Pulmonary artery endothelial cell (primary cell): Measurements from ENCODE around the gene TMEM52. TPM values are rescaled to one million over a fixed set of nuclear protein-coding genes. Genes with fewer than 3 reads are reported as not detected.

Experiments used
- DNase-seq: peaks from one replicate; pipeline ENCODE4 v3.0.0-alpha.2; 2011; ENCODE audit warnings: low read depth, low spot score
- total RNA-seq: library from RNA; depleted of rRNA; stranded (reverse); fragments of >200 nt; gene quantifications from 2 replicates; pipeline ENCODE4 v1.2.3, GENCODE V29; 2014

Gene TMEM52
- total RNA-seq, 1 donor from 2014 or later = 0.26 TPM

DNA sequence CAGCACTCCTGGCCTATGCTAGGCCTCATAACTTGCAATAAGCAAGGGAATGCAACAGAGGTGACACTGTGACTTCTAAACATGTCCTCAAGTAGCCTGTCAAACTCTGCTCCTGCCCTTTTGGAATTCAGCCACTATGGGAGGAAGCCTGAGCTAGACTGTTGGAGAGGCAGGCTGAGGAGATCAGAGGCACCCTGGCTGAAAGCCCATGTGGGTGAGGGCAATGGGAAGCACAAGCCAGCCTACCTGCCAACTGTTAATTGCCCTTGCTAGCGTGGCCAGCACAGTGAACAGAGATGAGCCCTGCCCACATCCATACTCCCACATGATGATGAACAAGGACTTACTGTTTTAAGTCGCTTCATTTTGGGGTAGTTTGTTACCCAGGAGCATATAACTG is 45.9 kb downstream of the TMEM52 start:
- DNase-seq = no peak

DNA sequence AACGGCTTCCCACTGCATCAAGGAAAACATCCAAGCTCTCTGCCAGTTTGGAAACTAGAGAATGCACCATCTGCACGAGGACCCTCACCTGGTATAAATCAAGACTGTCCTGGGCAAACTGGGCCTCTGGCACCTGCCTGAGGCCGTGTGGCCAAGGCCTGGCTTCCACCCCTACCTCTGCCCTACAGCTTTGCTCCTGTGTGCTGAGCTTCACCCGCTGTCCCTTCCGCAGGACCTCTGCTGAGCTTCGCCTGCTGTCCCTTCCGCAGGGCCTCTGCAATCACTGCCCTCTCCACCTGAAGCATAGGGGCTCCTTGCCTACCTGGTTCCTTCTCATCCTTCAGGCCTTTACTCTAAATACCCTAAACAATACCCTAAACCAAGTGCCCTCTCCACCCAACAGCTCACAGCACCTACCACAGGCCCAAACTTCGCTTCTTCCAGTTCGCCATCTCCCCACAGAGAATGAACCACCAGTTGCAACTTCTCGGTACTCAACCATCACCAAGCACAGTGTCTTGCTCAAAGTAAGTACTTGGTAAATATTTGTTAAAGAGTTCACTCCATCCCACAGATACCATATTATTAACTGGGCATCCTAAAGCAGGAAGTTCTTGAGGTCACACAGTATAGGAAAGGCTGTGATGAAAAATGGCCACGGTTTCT is 46.6 kb downstream of the TMEM52 start:
- no peak for DNase-seq

DNA sequence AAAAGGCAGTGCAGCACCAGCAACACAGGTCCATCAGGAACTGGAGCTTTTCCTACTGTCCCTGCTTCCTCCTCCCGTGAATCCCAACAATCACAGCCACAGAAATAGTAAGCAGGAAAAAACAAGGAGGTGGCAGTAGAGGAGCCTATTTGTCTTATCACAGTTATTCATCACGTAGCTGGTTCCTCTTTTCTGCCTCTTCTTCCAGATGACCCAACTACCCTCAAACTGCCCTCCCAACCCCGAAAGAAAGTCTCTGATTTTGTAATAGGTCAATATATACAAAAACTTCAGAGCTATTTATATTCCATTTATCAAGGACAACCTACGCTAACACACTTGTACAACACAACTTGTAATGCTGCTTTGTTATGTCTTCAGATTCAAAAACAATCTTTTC is 49.6 kb downstream of the TMEM52 start:
- no peak for DNase-seq

Other genes with a start within 250 kb of the TMEM52 start
- 20.6 and 21.8 TPM in 2 replicates for gene SLC35E2B, start 226.5 kb downstream of the TMEM52 start, total RNA-seq
- gene CDK11A, start 194.9 kb downstream of the TMEM52 start, total RNA-seq = 8.1 and 15.9 TPM in 2 replicates
- 47.3 and 56.7 TPM in 2 replicates for gene NADK, start 140.8 kb downstream of the TMEM52 start, total RNA-seq
- gene GNB1, start 28.2 kb downstream of the TMEM52 start, total RNA-seq = 99.8 and 110 TPM in 2 replicates
- 0.14 TPM in 1 of 2 replicates, not detected in the other for gene CALML6, start 4.0 kb downstream of the TMEM52 start, total RNA-seq
- gene CFAP74, start 84.5 kb upstream of the TMEM52 start, total RNA-seq = not detected in 2 replicates
- gene GABRD, start 100.1 kb upstream of the TMEM52 start, total RNA-seq = not detected in 2 replicates
- gene PRKCZ, start 131.1 kb upstream of the TMEM52 start, total RNA-seq = 0.59 and 1.8 TPM in 2 replicates